Glomerular endothelial cell (primary cell): ENCODE measurements around the gene VCX. TPM values are rescaled to one million over a fixed set of nuclear protein-coding genes. Genes with fewer than 3 reads are reported as not detected.
"Not testable (repeated sequence)": the region's sequence is repeated elsewhere in the genome, so short reads cannot be mapped to it uniquely, and the experiment has no call there.

ENCODE experiments used
- DNase-seq: peaks from one replicate; pipeline ENCODE4 v3.0.0-alpha.2; 2011; ENCODE audit warnings: low read depth, low spot score; ENCODE audit errors: extremely low read depth
- total RNA-seq: library from RNA; depleted of rRNA; stranded (reverse); fragments of >200 nt; gene quantifications from 2 replicates; pipeline ENCODE4 v1.2.3, GENCODE V29; 2015

The VCX gene
- total RNA-seq, result not detected in 2 replicates

GRCh38 chrX:7842871-7843270, at the start of gene VCX:
Gene VCX, plus strand, starts transcription at chrX:7843171. Its CDS starts 33 bp downstream, at chrX:7843204.
- not testable (repeated sequence) for DNase-seq

- no peak for DNase-seq
These were observed 44.6 kb upstream of the VCX start for GRCh38 chrX:7798327-7798726.

DNA sequence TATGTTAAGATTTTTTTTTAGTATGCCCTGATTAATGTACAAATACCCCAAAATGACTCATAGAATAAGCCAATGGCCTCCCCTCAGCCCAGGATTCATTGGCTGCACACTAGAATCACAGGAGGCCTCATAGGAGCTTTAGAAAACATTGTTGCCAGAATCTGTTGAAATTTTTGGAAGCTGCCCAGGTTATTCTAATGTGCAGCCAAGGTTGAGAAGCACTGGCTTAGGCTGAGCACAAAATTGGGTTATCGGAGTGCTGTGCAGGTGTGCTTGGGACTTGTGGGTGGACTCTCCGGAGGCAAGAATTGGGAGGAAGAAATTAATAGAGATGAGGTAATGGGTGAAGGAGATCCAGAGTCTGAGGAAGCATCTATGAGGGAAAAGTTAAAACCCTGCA, 41.3 kb upstream of the VCX start:
- no peak for DNase-seq

DNA sequence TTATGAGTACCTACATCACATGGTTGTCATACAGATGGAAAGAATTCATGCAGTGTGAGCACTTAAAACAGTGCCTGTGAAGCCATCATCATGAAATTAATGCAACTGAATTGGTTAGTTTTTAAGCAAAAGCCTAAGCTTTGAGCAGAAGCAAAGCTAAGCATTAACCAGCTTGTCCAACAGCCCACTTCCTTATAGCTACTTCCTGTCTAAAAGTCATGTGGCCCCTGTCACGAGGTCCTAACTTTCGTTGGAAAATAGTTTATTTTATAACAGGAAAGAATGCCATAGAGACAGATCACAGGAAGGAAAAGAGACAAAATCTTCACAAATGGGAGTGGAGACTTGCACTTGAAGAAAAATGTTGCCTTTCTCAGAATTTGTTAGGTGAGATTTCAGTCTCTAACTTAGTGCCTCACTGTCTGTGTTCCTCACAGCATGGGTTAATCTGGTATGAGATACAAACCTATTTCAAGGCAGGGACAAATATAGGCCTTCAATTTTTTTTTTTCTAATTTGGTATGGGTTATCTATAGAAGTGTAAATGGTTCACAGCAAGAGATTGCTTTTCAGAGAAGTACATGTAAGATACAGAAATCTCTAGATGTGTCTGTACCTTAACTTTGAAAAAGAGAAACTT, 27.7 kb upstream of the VCX start:
- DNase-seq, result no peak

DNA sequence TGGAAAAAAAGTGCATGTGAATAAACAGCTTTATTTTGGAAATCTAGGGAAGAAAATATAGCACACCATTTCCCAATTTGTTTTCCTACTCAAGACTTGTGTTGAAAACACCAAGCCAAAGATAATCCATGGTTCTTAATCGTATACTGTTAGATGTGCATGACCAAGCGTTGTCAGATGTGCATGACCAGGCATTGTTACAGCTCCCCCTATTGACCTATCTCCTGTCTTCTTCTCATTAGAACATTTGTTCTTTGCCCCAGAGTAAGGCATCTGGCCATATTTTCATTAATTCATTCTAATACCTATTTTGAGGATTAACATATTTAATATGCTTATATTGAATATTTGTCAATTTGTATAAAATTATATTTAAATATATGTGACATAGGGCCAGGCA, 14.4 kb upstream of the VCX start:
- no peak for DNase-seq

DNA sequence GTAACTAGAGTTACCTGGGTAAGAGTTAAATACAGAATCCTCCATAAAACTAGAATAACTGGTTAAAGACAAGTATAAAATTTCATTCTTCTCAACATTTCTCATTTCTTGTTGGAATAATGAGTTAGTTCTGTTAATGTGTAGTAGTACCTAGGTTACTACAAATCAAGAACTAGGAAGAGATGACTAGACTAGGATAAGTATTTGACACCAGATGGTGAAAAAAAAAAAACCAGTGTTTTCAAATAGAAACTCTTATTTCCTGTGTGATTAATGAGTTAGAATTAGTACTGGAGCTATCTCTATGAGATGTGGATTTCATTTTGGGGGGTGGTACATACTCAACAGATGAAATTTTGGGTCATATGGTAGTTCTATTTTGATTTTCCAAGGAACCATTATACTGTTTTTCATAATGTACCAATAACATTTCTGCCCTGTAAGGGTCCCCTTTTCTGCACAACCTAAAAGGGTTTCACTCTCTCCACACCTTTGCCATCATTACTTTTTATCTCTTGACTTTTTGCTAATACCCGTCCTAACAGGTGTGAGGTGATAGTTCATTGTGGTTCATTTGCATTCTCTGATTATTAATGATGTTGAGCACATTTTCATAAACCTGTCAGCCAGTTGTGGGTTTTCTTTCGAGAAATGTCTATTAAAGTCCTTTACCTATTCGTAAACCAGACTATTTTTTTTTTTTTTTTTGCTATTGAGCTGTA, 1.7 kb upstream of the VCX start:
- no peak for DNase-seq

DNA sequence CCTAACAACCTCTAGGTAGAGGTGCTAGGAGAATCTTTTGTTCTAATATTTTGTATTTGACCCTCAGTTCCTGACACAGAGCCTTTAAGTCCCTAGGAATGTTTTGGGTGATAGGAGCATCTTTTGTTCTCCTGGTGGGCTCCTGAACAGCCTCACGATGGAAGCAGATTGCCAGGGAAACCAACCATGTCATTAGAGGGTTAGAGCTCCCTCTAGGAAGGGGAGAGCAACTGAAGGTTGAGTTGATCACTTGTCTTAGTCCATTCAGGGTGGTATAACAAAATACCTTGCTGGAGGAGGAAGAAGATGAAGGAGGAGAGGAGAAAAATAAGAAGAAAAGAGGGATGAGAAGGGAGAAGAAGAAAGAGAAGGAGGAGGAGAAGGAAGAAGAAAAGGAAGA, 9.2 kb downstream of the VCX start:
- DNase-seq, result no peak

GRCh38 chrX:7872042-7872441, 29.1 kb downstream of the VCX start:
- DNase-seq, result no peak

- DNase-seq, result no peak
These were observed 34.0 kb downstream of the VCX start for GRCh38 chrX:7876957-7877356.

GRCh38 chrX:7889135-7889534, 46.2 kb downstream of the VCX start:
- no peak for DNase-seq

GRCh38 chrX:7889680-7890079, 46.7 kb downstream of the VCX start:
- DNase-seq, result no peak

DNA sequence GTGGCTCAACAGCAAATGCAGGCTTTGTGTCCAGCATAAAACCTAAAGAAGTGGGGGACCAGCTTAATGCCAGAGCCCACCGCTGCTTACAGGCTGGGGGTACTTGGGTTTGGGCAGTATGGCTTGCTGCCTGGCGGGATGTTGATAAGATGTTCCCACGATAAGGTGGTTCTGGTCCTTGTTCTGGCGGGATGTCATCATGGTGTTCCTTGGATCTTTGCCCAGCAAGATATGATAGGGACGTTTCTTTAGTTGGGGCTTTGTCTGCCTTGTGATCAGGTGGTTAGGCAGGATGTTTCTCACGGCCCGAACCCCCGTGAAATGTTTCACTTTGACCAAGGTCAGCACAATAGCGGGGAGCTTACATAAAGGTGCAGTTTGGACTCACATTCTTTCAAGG, 49.0 kb downstream of the VCX start:
- no peak for DNase-seq

Other genes with a start within 250 kb of the VCX start
- gene PNPLA4, start 84.2 kb downstream of the VCX start, total RNA-seq, result 10.1 and 14.5 TPM in 2 replicates